PC-3 (cell line): ENCODE data around the gene ACKR1. TPM values are rescaled to one million over a fixed set of nuclear protein-coding genes. Genes with fewer than 3 reads are reported as not detected.

ENCODE experiments used
- ATAC-seq: fragments of 200-7000 bp; cut with Tn5 transposase; 2 replicates; pipeline ENCODE4 v1.9.1; 2020; ENCODE audit warnings: mild to moderate bottlenecking, moderate library complexity
- BruUV-seq: library from RNA; stranded (reverse); fragments of 400-500 nt; replicated peaks from 2 replicates; lab custom pipeline; 2021; lab: Mats Ljungman, UMichigan
- CTCF ChIA-PET: fragments of 300-600 bp; sonication (Branson Sonifier 250); formaldehyde crosslinking; loops from one replicate; lab custom pipeline; 2022; ENCODE audit warnings: antibody characterized with exemption; lab: Charles Lee
- POLR2A ChIA-PET: fragments of 300-600 bp; sonication (Branson Sonifier 250); formaldehyde crosslinking; loops from one replicate; lab custom pipeline; 2022; ENCODE audit warnings: antibody characterized with exemption; ENCODE audit not compliant: unreplicated experiment; lab: Charles Lee
- DNase-seq: peaks from one replicate; pipeline ENCODE4 v3.0.0-alpha.2; 2015
- H2AFZ ChIP-seq: fragments of 300-600 bp; sonication (generic); 2 replicates; pipeline ENCODE4 v1.6.0; 2016; ENCODE audit warnings: antibody characterized with exemption, low read length
- H3F3A ChIP-seq: fragments of 300-600 bp; sonication (generic); one replicate; pipeline ENCODE4 v1.6.0; 2017; ENCODE audit warnings: antibody characterized with exemption, low read length, control low read depth, mild to moderate bottlenecking; ENCODE audit not compliant: unreplicated experiment
- H3K27ac ChIP-seq: fragments of 300-600 bp; sonication (generic); 2 replicates; pipeline ENCODE4 v1.5.1; 2016; ENCODE audit warnings: mild to moderate bottlenecking, low read length
- H3K27me3 ChIP-seq: fragments of 300-600 bp; sonication (generic); 2 replicates; pipeline ENCODE4 v1.6.1; 2016; ENCODE audit warnings: low read length, mixed read lengths
- H3K36me3 ChIP-seq: fragments of 300-600 bp; sonication (generic); 2 replicates; pipeline ENCODE4 v1.6.1; 2016; ENCODE audit warnings: low read depth, mixed run types, low read length, mixed read lengths
- H3K4me1 ChIP-seq: fragments of 300-600 bp; sonication (generic); 2 replicates; pipeline ENCODE4 v1.5.1; 2016; ENCODE audit warnings: low read length; ENCODE audit not compliant: insufficient read depth
- H3K4me2 ChIP-seq: fragments of 300-600 bp; sonication (generic); 2 replicates; pipeline ENCODE4 v1.6.0; 2016; ENCODE audit warnings: low read length
- H3K4me3 ChIP-seq: fragments of 300-600 bp; sonication (generic); 2 replicates; pipeline ENCODE4 v1.5.1; 2016; ENCODE audit warnings: mild to moderate bottlenecking, low read length, mixed read lengths
- H3K79me2 ChIP-seq: fragments of 300-600 bp; sonication (generic); 2 replicates; pipeline ENCODE4 v1.6.1; 2017; ENCODE audit warnings: low read length, mixed read lengths
- H3K9ac ChIP-seq: fragments of 300-600 bp; sonication (generic); 2 replicates; pipeline ENCODE4 v1.6.0; 2016; ENCODE audit warnings: mild to moderate bottlenecking, low read length
- H3K9me2 ChIP-seq: fragments of 300-600 bp; sonication (generic); replicated peaks from 2 replicates; pipeline ENCODE4 v1.6.1; 2016; ENCODE audit warnings: mixed run types, low read length, mixed read lengths
- H3K9me3 ChIP-seq: fragments of 300-600 bp; sonication (generic); 2 replicates; pipeline ENCODE4 v1.6.1; 2016; ENCODE audit warnings: low read length, mixed read lengths
- H4K20me1 ChIP-seq: fragments of 300-600 bp; sonication (generic); 2 replicates; pipeline ENCODE4 v1.6.1; 2016; ENCODE audit warnings: low read length, mixed read lengths
- EZH2 ChIP-seq: fragments of 300-600 bp; sonication (generic); IDR thresholded peaks from one replicate; pipeline ENCODE4 v1.6.1; 2017; ENCODE audit warnings: antibody characterized with exemption, mild to moderate bottlenecking, low read length; ENCODE audit not compliant: unreplicated experiment
- EZH2phosphoT487 ChIP-seq: fragments of 300-600 bp; sonication (generic); IDR thresholded peaks from 2 replicates; pipeline ENCODE4 v1.6.1; 2018; ENCODE audit warnings: mild to moderate bottlenecking, antibody characterized with exemption, low read length, borderline replicate concordance
- intact Hi-C: fragments of 100-400 bp; cut with micrococcal nuclease; formaldehyde crosslinking; loops from 2 replicates; pipeline ENCODE4 v1.9.0; 2023
- total RNA-seq: library from RNA; depleted of rRNA; stranded (reverse); fragments of >200 nt; gene quantifications from 2 replicates; pipeline ENCODE4 v1.2.3, GENCODE V29; 2014
- TF ChIP-seq, protein P1 (sequence below): fragments of 300-600 bp; sonication (generic); conservative IDR thresholded peaks from 2 replicates; pipeline ENCODE4 v1.5.1; 2017; ENCODE audit warnings: antibody characterized with exemption, low read depth, mild to moderate bottlenecking, low read length

ACKR1 gene
- total RNA-seq, 1 experiment from 2014 or later: not detected

DNA sequence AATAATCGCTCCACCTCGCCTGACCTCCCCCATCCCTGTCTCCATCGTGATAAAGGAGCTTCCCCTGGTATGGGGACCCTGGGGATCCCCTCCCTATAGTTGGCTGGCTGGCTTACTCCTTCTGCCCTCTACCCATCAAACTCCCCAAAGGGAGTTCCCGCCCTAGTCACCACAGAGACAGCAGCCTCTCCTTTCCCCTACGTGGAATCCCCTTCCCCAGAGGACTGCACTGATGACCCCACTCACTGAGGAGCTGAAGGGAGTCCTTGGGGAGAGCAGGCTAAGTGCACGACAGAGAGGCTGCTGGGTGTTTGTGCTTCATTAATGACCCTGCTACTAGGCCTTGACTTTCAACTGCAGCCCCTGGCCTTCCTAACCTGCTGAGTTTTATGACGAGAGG lies 31.4 kb upstream of the ACKR1 start:
- Histone ChIP-seq H3K79me2 (no peaks in the 10 kb centered on the region), H3K9ac (no peak overlapping the region), H3K9me3 (no peaks in the 10 kb centered on the region), H2AFZ (no peak overlapping the region), H4K20me1 (no peaks in the 10 kb centered on the region), H3K4me3 (no peak overlapping the region), H3K36me3 (no peaks in the 10 kb centered on the region), H3K4me2 (no peak overlapping the region), H3K27ac (no peak overlapping the region), H3K27me3 (peaks cover 59% of the 10 kb centered on the region), H3K9me2 (no peaks in the 10 kb centered on the region), H3K4me1 (no peaks in the 10 kb centered on the region), H3F3A (no peaks in the 10 kb centered on the region)
- BruUV-seq: no TSS peak
- intact Hi-C loops: no loop called here
- ChIA-PET CTCF (no interaction called here), POLR2A (no interaction called here)
- ATAC-seq (no peak), DNase-seq (no peak)
- no peak for TF ChIP-seq EZH2phosphoT487
- TF ChIP-seq, protein P1, sequence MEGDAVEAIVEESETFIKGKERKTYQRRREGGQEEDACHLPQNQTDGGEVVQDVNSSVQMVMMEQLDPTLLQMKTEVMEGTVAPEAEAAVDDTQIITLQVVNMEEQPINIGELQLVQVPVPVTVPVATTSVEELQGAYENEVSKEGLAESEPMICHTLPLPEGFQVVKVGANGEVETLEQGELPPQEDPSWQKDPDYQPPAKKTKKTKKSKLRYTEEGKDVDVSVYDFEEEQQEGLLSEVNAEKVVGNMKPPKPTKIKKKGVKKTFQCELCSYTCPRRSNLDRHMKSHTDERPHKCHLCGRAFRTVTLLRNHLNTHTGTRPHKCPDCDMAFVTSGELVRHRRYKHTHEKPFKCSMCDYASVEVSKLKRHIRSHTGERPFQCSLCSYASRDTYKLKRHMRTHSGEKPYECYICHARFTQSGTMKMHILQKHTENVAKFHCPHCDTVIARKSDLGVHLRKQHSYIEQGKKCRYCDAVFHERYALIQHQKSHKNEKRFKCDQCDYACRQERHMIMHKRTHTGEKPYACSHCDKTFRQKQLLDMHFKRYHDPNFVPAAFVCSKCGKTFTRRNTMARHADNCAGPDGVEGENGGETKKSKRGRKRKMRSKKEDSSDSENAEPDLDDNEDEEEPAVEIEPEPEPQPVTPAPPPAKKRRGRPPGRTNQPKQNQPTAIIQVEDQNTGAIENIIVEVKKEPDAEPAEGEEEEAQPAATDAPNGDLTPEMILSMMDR: no peak
- TF ChIP-seq EZH2: no peak

DNA sequence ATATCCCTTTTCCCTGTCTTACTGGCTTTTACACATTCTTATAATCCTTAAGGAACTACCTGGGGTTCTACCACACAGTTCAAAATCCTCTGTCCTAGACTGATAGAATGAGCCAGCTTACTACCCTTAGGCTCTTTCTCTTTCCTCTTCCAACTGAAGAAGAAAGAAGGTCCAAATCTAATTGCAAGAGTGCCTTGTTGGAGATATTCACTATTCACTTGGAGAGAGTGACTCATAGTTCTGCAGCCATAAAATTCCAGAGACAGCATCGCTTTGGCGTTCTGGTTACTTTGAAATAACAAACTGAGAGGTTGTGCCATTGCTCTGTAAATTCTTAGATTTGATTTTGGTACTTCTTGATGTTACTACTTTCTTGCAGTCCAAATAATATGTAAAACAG lies 29.1 kb upstream of the ACKR1 start:
- Histone ChIP-seq H3F3A (no peaks in the 10 kb centered on the region), H3K4me3 (no peak overlapping the region), H3K9me2 (no peaks in the 10 kb centered on the region), H3K36me3 (no peaks in the 10 kb centered on the region), H3K4me2 (no peak overlapping the region), H3K27me3 (peaks cover 55% of the 10 kb centered on the region), H2AFZ (no peak overlapping the region), H3K4me1 (no peaks in the 10 kb centered on the region), H3K79me2 (no peaks in the 10 kb centered on the region), H3K9me3 (no peaks in the 10 kb centered on the region), H3K27ac (no peak overlapping the region), H4K20me1 (no peaks in the 10 kb centered on the region), H3K9ac (no peak overlapping the region)
- no TSS peak for BruUV-seq
- CTCF ChIA-PET: no interaction called here
- ATAC-seq: no peak
- intact Hi-C loops: no loop called here
- TF ChIP-seq, protein P1: no peak
- TF ChIP-seq EZH2phosphoT487: no peak
- no peak for TF ChIP-seq EZH2
- DNase-seq: no peak
- POLR2A ChIA-PET: no interaction called here

DNA sequence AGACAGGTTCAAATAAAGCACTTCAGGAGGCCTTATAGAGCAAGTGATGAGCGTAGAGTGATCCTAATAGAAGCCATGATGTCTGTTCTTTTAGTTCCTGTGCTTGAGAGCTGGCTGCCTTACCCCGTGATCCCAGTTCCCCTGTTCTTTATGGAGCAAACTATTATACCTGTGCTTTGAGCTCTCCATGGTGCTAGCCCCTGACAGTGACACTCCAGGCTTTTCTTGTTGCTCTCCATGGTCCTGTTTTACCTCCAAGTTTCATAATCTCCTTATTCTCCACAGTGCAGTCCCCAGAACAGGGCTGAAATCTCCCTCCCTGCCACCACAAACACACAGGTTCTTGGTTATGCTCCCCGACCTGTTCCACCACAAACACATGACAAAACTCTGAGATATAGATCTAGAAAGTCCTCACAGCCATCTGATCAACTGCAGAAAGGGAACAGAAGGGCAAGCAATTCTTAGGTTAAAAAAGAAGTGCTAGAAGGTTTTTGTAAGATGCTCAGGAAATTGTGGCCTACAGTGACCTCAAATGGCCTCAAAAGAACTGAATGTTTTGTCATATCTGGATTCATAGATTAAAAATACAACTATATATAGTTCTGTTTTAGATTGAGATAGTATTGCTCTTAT lies 27.3 kb upstream of the ACKR1 start:
- peak; percentile 81 for ATAC-seq
- DNase-seq: peak; percentile 82
- intact Hi-C loops: loop anchor here (1.0 kb wide), 1 partner anchor 52 kb away; no protein-coding TSS in a partner anchor
- CTCF ChIA-PET: no interaction called here
- H2AFZ ChIP-seq: no peak overlapping the region
- no peaks in the 10 kb centered on the region for H3K9me2 ChIP-seq
- no peaks in the 10 kb centered on the region for H3K36me3 ChIP-seq
- BruUV-seq: no TSS peak
- TF ChIP-seq EZH2 (no peak), EZH2phosphoT487 (no peak)
- TF ChIP-seq, protein P1: no peak
- no peak overlapping the region for H3K9ac ChIP-seq
- POLR2A ChIA-PET: no interaction called here
- no peak overlapping the region for H3K4me3 ChIP-seq
- H3F3A ChIP-seq: no peaks in the 10 kb centered on the region
- H3K9me3 ChIP-seq: no peaks in the 10 kb centered on the region
- no peak overlapping the region for H3K27ac ChIP-seq
- H4K20me1 ChIP-seq: no peaks in the 10 kb centered on the region
- no peaks in the 10 kb centered on the region for H3K79me2 ChIP-seq
- no peak overlapping the region for H3K4me2 ChIP-seq
- H3K27me3 ChIP-seq: peaks cover 55% of the 10 kb centered on the region
- no peaks in the 10 kb centered on the region for H3K4me1 ChIP-seq
